SK-N-SH (cell line): Measurements from ENCODE around the gene NMNAT1. TPM values are rescaled to one million over a fixed set of nuclear protein-coding genes. Genes with fewer than 3 reads are reported as not detected.
"Not testable (repeated sequence)": the region's sequence is repeated elsewhere in the genome, so short reads cannot be mapped to it uniquely, and the experiment has no call there.

Experiments used
- CTCF ChIA-PET: fragments of 300-600, 350-600 bp; formaldehyde crosslinking; extraction: SDS; loops from one replicate; lab custom pipeline; 2021; lab: Yijun Ruan, JAX
- POLR2A ChIA-PET: fragments of 350-600 bp; sonication (Branson Sonifier 250); formaldehyde crosslinking; extraction: SDS; loops from one replicate; lab custom pipeline; 2020; ENCODE audit warnings: antibody characterized with exemption, inconsistent platforms; lab: Yijun Ruan, JAX
- DNase-seq: peaks from one replicate; pipeline ENCODE4 v3.0.0; 2012
- H2AFZ ChIP-seq: fragments of 200-600 bp; sonication (generic); 2 replicates; pipeline ENCODE4 v1.8.1; 2016; ENCODE audit warnings: antibody characterized with exemption, mild to moderate bottlenecking, low read depth
- H3F3A ChIP-seq: fragments of 200-600 bp; sonication (generic); replicated peaks from 2 replicates; pipeline ENCODE3; 2016; ENCODE audit warnings: antibody characterized with exemption, mild to moderate bottlenecking; ENCODE audit not compliant: insufficient read depth
- H3K27ac ChIP-seq, 2 experiments: fragments of 200-500 bp in 1 of 2; fragments of 200-600 bp in 1 of 2; sonication (Bioruptor generic) in 1 of 2; sonication (generic), shearing (Covaris generic) in 1 of 2; 2 replicates each; pipeline versions ENCODE4 v1.5.1 to v1.6.1; 2014 to 2016; ENCODE audit warnings: low read depth in 2 of 2, inconsistent platforms in 1 of 2, low read length in 1 of 2, mild to moderate bottlenecking in 1 of 2, mixed read lengths in 1 of 2
- H3K27me3 ChIP-seq: fragments of 200-600 bp; sonication (generic), shearing (Covaris generic); 2 replicates; pipeline ENCODE4 v1.6.1; 2016; ENCODE audit warnings: mixed run types; ENCODE audit not compliant: insufficient read depth
- H3K36me3 ChIP-seq, 2 experiments: fragments of 200-500 bp in 1 of 2; fragments of 200-600 bp in 1 of 2; sonication (Bioruptor generic) in 1 of 2; sonication (generic) in 1 of 2; replicated peaks in 1 of 2; 2 replicates each; pipeline versions ENCODE3 to v1.5.1; 2014 to 2016; ENCODE audit warnings: low read length in 1 of 2, mild to moderate bottlenecking in 1 of 2; ENCODE audit not compliant: insufficient read depth in 2 of 2, control insufficient read depth in 1 of 2
- H3K4me1 ChIP-seq, 2 experiments: fragments of 200-500 bp in 1 of 2; fragments of 200-600 bp in 1 of 2; sonication (Bioruptor generic) in 1 of 2; sonication (generic), shearing (Covaris generic) in 1 of 2; 2 replicates each; pipeline versions ENCODE4 v1.5.1 to v1.6.1; 2014 to 2016; ENCODE audit warnings: low read depth in 1 of 2, low read length in 1 of 2, mixed run types in 1 of 2; ENCODE audit not compliant: insufficient read depth in 2 of 2, control insufficient read depth in 1 of 2
- H3K4me2 ChIP-seq: fragments of 200-600 bp; sonication (generic), shearing (Covaris generic); 2 replicates; pipeline ENCODE4 v1.6.1; 2017; ENCODE audit warnings: mixed run types
- H3K4me3 ChIP-seq, 2 experiments: fragments of 200-500 bp in 1 of 2; fragments of 200-600 bp in 1 of 2; sonication (Bioruptor generic) in 1 of 2; sonication (generic), shearing (Covaris generic) in 1 of 2; 2 replicates each; pipeline versions ENCODE4 v1.5.1 to v1.8.1; 2014 to 2016; ENCODE audit warnings: low read depth in 2 of 2, inconsistent platforms in 1 of 2, low read length in 1 of 2, mild to moderate bottlenecking in 1 of 2, mixed read lengths in 1 of 2, moderate library complexity in 1 of 2
- H3K79me2 ChIP-seq: fragments of 200-600 bp; sonication (generic); 2 replicates; pipeline ENCODE4 v1.8.1; 2017; ENCODE audit warnings: mild to moderate bottlenecking; ENCODE audit not compliant: insufficient read depth
- H3K9ac ChIP-seq: fragments of 200-600 bp; sonication (generic); 2 replicates; pipeline ENCODE4 v1.6.1; 2017; ENCODE audit warnings: mixed run types
- H3K9me2 ChIP-seq: fragments of 200-600 bp; sonication (generic); 2 replicates; pipeline ENCODE4 v1.6.1; 2017; ENCODE audit warnings: mixed run types
- H3K9me3 ChIP-seq: fragments of 200-600 bp; sonication (generic); 2 replicates; pipeline ENCODE4 v1.6.1; 2017; ENCODE audit warnings: mixed run types, mild to moderate bottlenecking, moderate library complexity
- H4K20me1 ChIP-seq: fragments of 200-600 bp; sonication (generic); 2 replicates; pipeline ENCODE4 v1.6.1; 2017; ENCODE audit warnings: mild to moderate bottlenecking, mixed run types; ENCODE audit not compliant: insufficient read depth
- CHD2 ChIP-seq: fragments of 150-350 bp; IDR thresholded peaks from 2 replicates; pipeline ENCODE4 v1.6.1; 2018; ENCODE audit warnings: low read length; ENCODE audit not compliant: partially characterized antibody
- CTCF ChIP-seq: fragments of 200-600 bp; sonication (generic); IDR thresholded peaks from 2 replicates; pipeline ENCODE4 v1.6.1; 2017; ENCODE audit warnings: antibody characterized with exemption, mild to moderate bottlenecking, moderate library complexity
- ELF1 ChIP-seq: IDR thresholded peaks from 2 replicates; pipeline ENCODE4 v1.4.0; 2012
- EP300 ChIP-seq, 2 experiments: IDR thresholded peaks; 2 replicates each; pipeline versions ENCODE4 v1.4.0 to v1.6.1; 2012; ENCODE audit warnings: borderline replicate concordance in 1 of 2, low read depth in 1 of 2, low read length in 1 of 2
- JUND ChIP-seq: IDR thresholded peaks from 2 replicates; pipeline ENCODE4 v1.4.0; 2012
- MXI1 ChIP-seq: IDR thresholded peaks from 2 replicates; pipeline ENCODE4 v1.6.1; 2012; ENCODE audit warnings: mild to moderate bottlenecking, low read depth, low read length, improper control_type of control experiment
- NRF1 ChIP-seq: IDR thresholded peaks from 2 replicates; pipeline ENCODE4 v1.6.1; 2012; ENCODE audit warnings: low read depth, mild to moderate bottlenecking, low read length
- POLR2AphosphoS5 ChIP-seq: IDR thresholded peaks from 2 replicates; pipeline ENCODE4 v1.6.1; 2012; ENCODE audit warnings: low read depth, low read length
- RAD21 ChIP-seq: IDR thresholded peaks from 2 replicates; pipeline ENCODE4 v1.6.1; 2012; ENCODE audit warnings: mild to moderate bottlenecking, low read length
- RFX5 ChIP-seq: IDR thresholded peaks from 2 replicates; pipeline ENCODE4 v1.6.1; 2012; ENCODE audit warnings: mild to moderate bottlenecking, improper control_type of control experiment, low read length
- RXRA ChIP-seq: IDR thresholded peaks from 2 replicates; pipeline ENCODE4 v1.4.0; 2012; ENCODE audit warnings: low read depth, mild to moderate bottlenecking, borderline replicate concordance
- TCF12 ChIP-seq: IDR thresholded peaks from 2 replicates; pipeline ENCODE4 v1.4.0; 2012
- TEAD4 ChIP-seq: IDR thresholded peaks from 2 replicates; pipeline ENCODE4 v1.4.0; 2012; ENCODE audit warnings: mild to moderate bottlenecking, borderline replicate concordance; ENCODE audit not compliant: insufficient read depth
- YY1 ChIP-seq: IDR thresholded peaks from 2 replicates; pipeline ENCODE4 v1.4.0; 2012; ENCODE audit warnings: low read depth, mild to moderate bottlenecking
- WGBS: methylation state at CpG from one replicate; pipeline ENCODE4 v1.1.6; 2017; ENCODE audit warnings: low lambda C conversion rate; 5-methylcytosine and 5-hydroxymethylcytosine counted together
- polyA plus RNA-seq, 3 experiments: library from polyadenylated mRNA; depleted of rRNA; stranded (reverse); fragments of >200 nt; gene quantifications; 2 replicates each; pipeline ENCODE4 v1.2.3, GENCODE V29; 2012
- TF ChIP-seq, protein P1 (sequence below): IDR thresholded peaks from 2 replicates; pipeline ENCODE4 v1.4.0; 2012; ENCODE audit warnings: low read depth
- TF ChIP-seq, protein P2 (sequence below): IDR thresholded peaks from 2 replicates; pipeline ENCODE4 v1.4.0; 2012; ENCODE audit warnings: low read depth, borderline replicate concordance

NMNAT1 gene
- polyA plus RNA-seq, 1 of the 3 experiments (the other 2 are of a cell fraction) = 7.0 TPM

DNA sequence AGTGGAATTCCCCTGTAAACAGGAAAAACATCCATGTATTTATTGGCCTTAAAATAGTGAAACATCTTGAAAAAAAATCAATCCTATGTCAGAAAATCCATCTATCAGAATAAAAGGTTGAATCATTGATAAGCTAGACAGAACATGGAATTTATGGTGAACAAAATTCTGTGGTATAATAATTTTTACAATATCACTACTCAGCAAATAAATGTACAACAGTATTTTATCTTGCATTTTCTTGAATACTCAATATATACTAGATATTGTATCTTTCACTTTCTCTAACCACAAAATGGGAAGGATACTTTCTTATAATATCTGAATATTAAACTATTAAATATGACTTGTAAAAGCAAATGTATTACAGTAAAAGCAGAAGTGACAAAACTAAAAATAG, 83.8 kb downstream of the NMNAT1 start:
- ChIA-PET CTCF (interaction anchor here (1.0 kb wide), 1 partner anchor 77 kb away, joined by 3 read pairs; no protein-coding TSS in a partner anchor), POLR2A (no interaction called here)
- no peak for DNase-seq

DNA sequence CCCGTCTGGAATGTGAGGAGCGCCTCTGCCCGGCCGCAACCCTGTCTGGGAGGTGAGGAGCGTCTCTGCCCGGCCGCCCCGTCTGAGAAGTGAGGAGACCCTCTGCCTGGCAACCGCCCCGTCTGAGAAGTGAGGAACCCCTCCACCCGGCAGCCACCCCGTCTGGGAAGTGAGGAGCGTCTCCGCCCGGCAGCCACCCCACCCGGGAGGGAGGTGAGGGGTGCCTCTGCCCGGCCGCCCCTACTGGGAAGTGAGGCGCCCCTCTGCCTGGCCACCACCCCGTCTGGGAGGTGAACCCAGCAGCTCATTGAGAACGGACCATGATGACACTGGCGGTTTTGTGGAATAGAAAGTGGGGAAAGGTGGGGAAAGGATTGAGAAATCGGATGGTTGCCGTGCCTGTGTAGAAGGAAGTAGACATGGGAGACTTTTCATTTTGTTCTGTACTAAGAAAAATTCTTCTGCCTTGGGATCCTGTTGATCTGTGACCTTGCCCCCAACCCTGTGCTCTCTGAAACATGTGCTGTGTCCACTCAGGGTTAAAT, 85.8 kb downstream of the NMNAT1 start:
- H3K4me1 ChIP-seq, H3K9me3 ChIP-seq, H3K36me3 ChIP-seq, H3K79me2 ChIP-seq, POLR2A ChIA-PET, H3K9me2 ChIP-seq, H3K4me3 ChIP-seq, H3K9ac ChIP-seq, CTCF ChIA-PET, H3K27ac ChIP-seq, H3K27me3 ChIP-seq, DNase-seq, H2AFZ ChIP-seq, H3K4me2 ChIP-seq, H4K20me1 ChIP-seq: not testable (repeated sequence)
- WGBS = 90% methylated on average over 8 of the region's 24 CpGs
- H3F3A ChIP-seq = peaks cover 24% of the 10 kb centered on the region

More for the DNA sequence above, 83.8 kb downstream of the NMNAT1 start:
- Histone ChIP-seq H3K79me2 (no peaks in the 10 kb centered on the region), H3K36me3 (no peaks in the 10 kb centered on the region), H3K27ac (no peak overlapping the region), H3K4me3 (no peak overlapping the region), H3K9me3 (no peaks in the 10 kb centered on the region), H3K4me1 (peaks cover 2 to 3% of the 10 kb centered on the region in 2 experiments; a peak in 2 of 4 replicates), H2AFZ (no peak overlapping the region), H3K27me3 (no peaks in the 10 kb centered on the region), H3K9me2 (no peaks in the 10 kb centered on the region), H4K20me1 (no peaks in the 10 kb centered on the region), H3K4me2 (no peak overlapping the region), H3K9ac (no peak overlapping the region), H3F3A (peaks cover 11% of the 10 kb centered on the region)
- TF ChIP-seq CHD2 = no peak
- no peak for TF ChIP-seq EP300 (IDR thresholded peaks at IDR 0.05; ENCODE audit: borderline replicate concordance in 1 of 2, low read depth in 1 of 2, low read length in 1 of 2)
- TF ChIP-seq NRF1 = no peak
- no peak for TF ChIP-seq RXRA
- TF ChIP-seq, protein P1, sequence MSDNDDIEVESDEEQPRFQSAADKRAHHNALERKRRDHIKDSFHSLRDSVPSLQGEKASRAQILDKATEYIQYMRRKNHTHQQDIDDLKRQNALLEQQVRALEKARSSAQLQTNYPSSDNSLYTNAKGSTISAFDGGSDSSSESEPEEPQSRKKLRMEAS = no peak
- TF ChIP-seq, protein P2, sequence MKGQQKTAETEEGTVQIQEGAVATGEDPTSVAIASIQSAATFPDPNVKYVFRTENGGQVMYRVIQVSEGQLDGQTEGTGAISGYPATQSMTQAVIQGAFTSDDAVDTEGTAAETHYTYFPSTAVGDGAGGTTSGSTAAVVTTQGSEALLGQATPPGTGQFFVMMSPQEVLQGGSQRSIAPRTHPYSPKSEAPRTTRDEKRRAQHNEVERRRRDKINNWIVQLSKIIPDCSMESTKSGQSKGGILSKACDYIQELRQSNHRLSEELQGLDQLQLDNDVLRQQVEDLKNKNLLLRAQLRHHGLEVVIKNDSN = no peak
- no peak for TF ChIP-seq JUND
- no peak for TF ChIP-seq ELF1
- TF ChIP-seq TCF12 = no peak
- no peak for TF ChIP-seq MXI1
- TF ChIP-seq RAD21 = no peak
- TF ChIP-seq RFX5 = no peak
- TF ChIP-seq YY1 = no peak
- no peak for TF ChIP-seq CTCF
- no peak for TF ChIP-seq TEAD4
- TF ChIP-seq POLR2AphosphoS5 = no peak
